K562 (cell line): ENCODE measurements around the gene RRAGD. TPM values are rescaled to one million over a fixed set of nuclear protein-coding genes. Genes with fewer than 3 reads are reported as not detected.

Source experiments
- CHD2 ChIP-seq: IDR thresholded peaks from 2 replicates; pipeline ENCODE4 v1.6.1; 2011; ENCODE audit warnings: low read depth, low read length
- HDAC2 ChIP-seq: fragments of 450-650 bp; IDR thresholded peaks from 2 replicates; pipeline ENCODE4 v1.6.1; 2016; ENCODE audit warnings: mild to moderate bottlenecking
- HNRNPK ChIP-seq: fragments of 200-400 bp; formaldehyde crosslinking; IDR thresholded peaks from one replicate; pipeline ENCODE4 v1.6.1; 2018; ENCODE audit warnings: mild to moderate bottlenecking, low read depth, low read length; ENCODE audit not compliant: poor library complexity, severe bottlenecking
- HNRNPUL1 ChIP-seq: fragments of 200-400 bp; formaldehyde crosslinking; IDR thresholded peaks from 2 replicates; pipeline ENCODE4 v1.6.1; 2017; ENCODE audit warnings: low read length
- NR2F6 ChIP-seq: fragments of 450-650 bp; formaldehyde crosslinking; IDR thresholded peaks from 2 replicates; pipeline ENCODE4 v1.4.0; 2020; ENCODE audit warnings: mild to moderate bottlenecking
- SMARCC2 ChIP-seq: fragments of 450-650 bp; IDR thresholded peaks from 2 replicates; pipeline ENCODE4 v1.6.1; 2017; ENCODE audit warnings: antibody characterized with exemption, moderate library complexity, mild to moderate bottlenecking, low read depth
- TCF7L2 ChIP-seq: fragments of 150-350 bp; IDR thresholded peaks from 2 replicates; pipeline ENCODE4 v1.6.1; 2016; ENCODE audit warnings: low read depth, mild to moderate bottlenecking, low read length, moderate library complexity
- TFAM ChIP-seq: fragments of 250-450 bp; sonication (Bioruptor Pico); conservative IDR thresholded peaks from 2 replicates; pipeline ENCODE4 v1.5.0; 2021; ENCODE audit warnings: mild to moderate bottlenecking, moderate library complexity
- TRIM24 ChIP-seq, 2 experiments: fragments of 450-650 bp; IDR thresholded peaks; 2 replicates each; pipeline ENCODE4 v1.6.1; 2016
- ZMIZ1 ChIP-seq, 2 experiments: fragments of 150-350 bp in 1 of 2; IDR thresholded peaks; 2 replicates each; pipeline ENCODE4 v1.6.1; 2012 to 2016; ENCODE audit warnings: low read depth in 2 of 2, low read length in 2 of 2, mild to moderate bottlenecking in 1 of 2, moderate library complexity in 1 of 2
- ZNF184 ChIP-seq: sonication (generic); formaldehyde crosslinking; IDR thresholded peaks from 2 replicates; pipeline ENCODE4 v1.5.0; 2020; ENCODE audit warnings: missing genetic modification reagents
- ZNF384 ChIP-seq: IDR thresholded peaks from 2 replicates; pipeline ENCODE4 v1.6.1; 2012; ENCODE audit warnings: low read depth, low read length, improper control_type of control experiment
- polyA plus RNA-seq, 8 experiments: library from polyadenylated mRNA; depleted of rRNA in 4 of 8; stranded (reverse) in 5 of 8; unstranded in 3 of 8; fragments of >200 nt; fragmentation: Nextera tagmentation in 2 of 8; fragmentation: Illumina TruSeq in 1 of 8; extraction: Ambion mirVana in 2 of 8; extraction: Trizol in 1 of 8; gene quantifications; 2 replicates each; pipeline versions ENCODE4 v1.2.1 to v1.2.3, GENCODE V29; 2011 to 2014; ENCODE audit warnings: inconsistent platforms in 1 of 8, missing spikeins in 1 of 8
- total RNA-seq, 7 experiments: library from RNA; depleted of rRNA in 6 of 7; stranded (reverse); fragments of >200 nt in 6 of 7; fragmentation: Illumina TruSeq in 2 of 7; extraction: Trizol in 2 of 7; gene quantifications; 2 replicates each; pipeline versions ENCODE4 v1.2.1 to v1.2.3, GENCODE V29; 2011 to 2021; ENCODE audit warnings: low replicate concordance in 1 of 7
- TF ChIP-seq, protein P1 (sequence below): sonication (generic); formaldehyde crosslinking; IDR thresholded peaks from 2 replicates; pipeline ENCODE4 v1.8.0; 2022; ENCODE audit warnings: missing genetic modification reagents, mild to moderate bottlenecking, borderline replicate concordance
- TF ChIP-seq, protein P2 (sequence below): fragments of 450-650 bp; formaldehyde crosslinking; IDR thresholded peaks from 2 replicates; pipeline ENCODE4 v1.4.0; 2020; ENCODE audit warnings: mild to moderate bottlenecking, moderate library complexity
- TF ChIP-seq, protein P3 (sequence below): fragments of 250-450 bp; sonication (Bioruptor Pico); IDR thresholded peaks from 2 replicates; pipeline ENCODE4 v1.8.0; 2022; ENCODE audit warnings: inconsistent platforms

The RRAGD gene
- total and polyA plus RNA-seq, 9 of the 15 experiments (the other 6 are each of a cell fraction or from before 2014, with no cell fraction given), result 0.03 to 0.07 (median 0.04) TPM; not detected in 6

DNA sequence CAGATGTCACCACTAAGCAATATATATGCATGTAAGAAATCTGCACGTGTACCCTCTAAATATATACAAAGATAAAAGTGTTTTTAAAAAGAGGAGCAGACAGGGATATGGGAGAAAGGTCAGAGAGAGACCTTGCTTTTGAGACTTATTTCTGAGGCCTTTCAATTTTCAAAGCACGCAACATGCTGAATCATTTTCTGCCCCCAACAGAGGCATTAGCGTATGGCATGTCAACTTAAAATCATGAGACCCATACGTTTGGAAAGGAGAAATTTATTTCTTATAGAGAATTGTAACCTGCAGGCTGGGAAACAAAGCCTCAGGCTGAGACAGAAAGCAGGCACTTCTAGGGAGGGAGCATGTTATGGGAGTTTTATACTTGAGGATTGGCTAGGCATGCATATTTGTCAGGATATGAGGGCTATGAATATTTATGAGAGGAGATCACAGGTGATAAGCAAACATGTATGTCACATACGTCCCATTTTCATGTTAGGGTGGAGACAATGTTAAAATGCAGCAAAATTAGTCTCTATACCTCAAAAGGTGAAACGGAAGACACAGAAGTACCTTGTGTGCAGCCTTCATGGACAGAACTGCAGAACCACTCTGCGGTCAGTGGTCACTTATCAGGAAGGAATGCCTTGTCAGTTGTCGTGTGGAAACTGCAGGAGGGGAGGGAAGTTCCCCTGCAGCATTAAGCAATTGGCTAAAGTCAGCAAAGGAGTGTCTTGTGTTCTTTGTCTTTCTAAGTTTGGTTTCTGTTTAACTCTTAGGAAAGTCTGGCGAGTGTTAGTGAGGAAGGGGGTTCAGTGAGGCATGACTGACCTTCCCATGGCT, 90.7 kb downstream of the RRAGD start (continued):
- TF ChIP-seq ZMIZ1 (IDR thresholded peaks at IDR 0.05; ENCODE audit: low read depth in 2 of 2, low read length in 2 of 2) (no peak), CHD2 (no peak), NR2F6 (CRISPR knock-in tag) (no peak), SMARCC2 (no peak), ZNF384 (no peak), HNRNPUL1 (no peak), TRIM24 (IDR thresholded peaks at IDR 0.05) (peak; percentile 77 to 87; a peak in 3 of 4 replicates), TFAM (no peak), TCF7L2 (no peak), ZNF184 (no peak), HNRNPK (no peak), HDAC2 (peak; percentile 61; the same call in 1 of the 2 replicates)
- TF ChIP-seq, protein P1, sequence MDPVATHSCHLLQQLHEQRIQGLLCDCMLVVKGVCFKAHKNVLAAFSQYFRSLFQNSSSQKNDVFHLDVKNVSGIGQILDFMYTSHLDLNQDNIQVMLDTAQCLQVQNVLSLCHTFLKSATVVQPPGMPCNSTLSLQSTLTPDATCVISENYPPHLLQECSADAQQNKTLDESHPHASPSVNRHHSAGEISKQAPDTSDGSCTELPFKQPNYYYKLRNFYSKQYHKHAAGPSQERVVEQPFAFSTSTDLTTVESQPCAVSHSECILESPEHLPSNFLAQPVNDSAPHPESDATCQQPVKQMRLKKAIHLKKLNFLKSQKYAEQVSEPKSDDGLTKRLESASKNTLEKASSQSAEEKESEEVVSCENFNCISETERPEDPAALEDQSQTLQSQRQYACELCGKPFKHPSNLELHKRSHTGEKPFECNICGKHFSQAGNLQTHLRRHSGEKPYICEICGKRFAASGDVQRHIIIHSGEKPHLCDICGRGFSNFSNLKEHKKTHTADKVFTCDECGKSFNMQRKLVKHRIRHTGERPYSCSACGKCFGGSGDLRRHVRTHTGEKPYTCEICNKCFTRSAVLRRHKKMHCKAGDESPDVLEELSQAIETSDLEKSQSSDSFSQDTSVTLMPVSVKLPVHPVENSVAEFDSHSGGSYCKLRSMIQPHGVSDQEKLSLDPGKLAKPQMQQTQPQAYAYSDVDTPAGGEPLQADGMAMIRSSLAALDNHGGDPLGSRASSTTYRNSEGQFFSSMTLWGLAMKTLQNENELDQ (CRISPR knock-in tag), result no peak
- TF ChIP-seq, protein P2, sequence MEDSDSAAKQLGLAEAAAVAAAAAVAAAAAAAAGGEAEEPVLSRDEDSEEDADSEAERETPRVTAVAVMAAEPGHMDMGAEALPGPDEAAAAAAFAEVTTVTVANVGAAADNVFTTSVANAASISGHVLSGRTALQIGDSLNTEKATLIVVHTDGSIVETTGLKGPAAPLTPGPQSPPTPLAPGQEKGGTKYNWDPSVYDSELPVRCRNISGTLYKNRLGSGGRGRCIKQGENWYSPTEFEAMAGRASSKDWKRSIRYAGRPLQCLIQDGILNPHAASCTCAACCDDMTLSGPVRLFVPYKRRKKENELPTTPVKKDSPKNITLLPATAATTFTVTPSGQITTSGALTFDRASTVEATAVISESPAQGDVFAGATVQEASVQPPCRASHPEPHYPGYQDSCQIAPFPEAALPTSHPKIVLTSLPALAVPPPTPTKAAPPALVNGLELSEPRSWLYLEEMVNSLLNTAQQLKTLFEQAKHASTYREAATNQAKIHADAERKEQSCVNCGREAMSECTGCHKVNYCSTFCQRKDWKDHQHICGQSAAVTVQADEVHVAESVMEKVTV, result no peak
- TF ChIP-seq, protein P3, sequence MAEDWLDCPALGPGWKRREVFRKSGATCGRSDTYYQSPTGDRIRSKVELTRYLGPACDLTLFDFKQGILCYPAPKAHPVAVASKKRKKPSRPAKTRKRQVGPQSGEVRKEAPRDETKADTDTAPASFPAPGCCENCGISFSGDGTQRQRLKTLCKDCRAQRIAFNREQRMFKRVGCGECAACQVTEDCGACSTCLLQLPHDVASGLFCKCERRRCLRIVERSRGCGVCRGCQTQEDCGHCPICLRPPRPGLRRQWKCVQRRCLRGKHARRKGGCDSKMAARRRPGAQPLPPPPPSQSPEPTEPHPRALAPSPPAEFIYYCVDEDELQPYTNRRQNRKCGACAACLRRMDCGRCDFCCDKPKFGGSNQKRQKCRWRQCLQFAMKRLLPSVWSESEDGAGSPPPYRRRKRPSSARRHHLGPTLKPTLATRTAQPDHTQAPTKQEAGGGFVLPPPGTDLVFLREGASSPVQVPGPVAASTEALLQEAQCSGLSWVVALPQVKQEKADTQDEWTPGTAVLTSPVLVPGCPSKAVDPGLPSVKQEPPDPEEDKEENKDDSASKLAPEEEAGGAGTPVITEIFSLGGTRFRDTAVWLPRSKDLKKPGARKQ (CRISPR knock-in tag), result no peak
